ENCODE data around the gene GPR161. TPM values are rescaled to one million over a fixed set of nuclear protein-coding genes. Genes with fewer than 3 reads are reported as not detected.

The GPR161 gene
- polyA plus RNA-seq, 1 donor (not counting 4 experiments of a cell fraction or from before 2014, with no cell fraction given), result 7.8 TPM

- Histone ChIP-seq H3K4me1 (ENCODE audit: control insufficient read depth, extremely low read depth, insufficient read depth, low read length) (peaks cover 4% of the 10 kb centered on the region), H3K9me3 (ENCODE audit: control insufficient read depth, low read depth, low read length) (no peaks in the 10 kb centered on the region), H3K9me1 (ENCODE audit: control insufficient read depth, extremely low read depth, insufficient read depth, low read length) (no peaks in the 10 kb centered on the region), H3K27ac (ENCODE audit: control insufficient read depth, insufficient read depth, low read length) (no peak overlapping the region), H3K4me2 (ENCODE audit: control insufficient read depth, extremely low read depth, insufficient read depth, low read depth, low read length) (no peak overlapping the region), H2AFZ (ENCODE audit: control insufficient read depth, low read length) (no peak overlapping the region), H3K9ac (ENCODE audit: control insufficient read depth, extremely low read depth, insufficient read depth, low read length) (no peak overlapping the region), H3K4me3 (ENCODE audit: control insufficient read depth in 2 of 3, extremely low read depth in 1 of 3, insufficient read depth in 2 of 3, low read depth in 1 of 3, low read length in 3 of 3) (no peak overlapping the region), H4K20me1 (ENCODE audit: control insufficient read depth, extremely low read depth, insufficient read depth, low read length) (no peaks in the 10 kb centered on the region), H3K79me2 (ENCODE audit: control insufficient read depth, insufficient read depth, low read length) (no peaks in the 10 kb centered on the region), H3K36me3 (ENCODE audit: control insufficient read depth in 2 of 2, extremely low read depth in 1 of 2, insufficient read depth in 2 of 2, low read length in 2 of 2) (no peaks in the 10 kb centered on the region), H3K27me3 (ENCODE audit: control insufficient read depth, extremely low read depth, insufficient read depth, low read length) (no peaks in the 10 kb centered on the region)
- TF ChIP-seq CTCF (optimal IDR thresholded peaks at IDR 0.05 in 1 of 3, IDR thresholded peaks at IDR 0.05 in 1 of 3, conservative IDR thresholded peaks at IDR 0.05 in 1 of 3; ENCODE audit: extremely low read depth in 1 of 3, insufficient read depth in 2 of 3, low read length in 3 of 3), result no peak
- no peak for TF ChIP-seq EZH2 (IDR thresholded peaks at IDR 0.05; ENCODE audit: low read length)
- dilution Hi-C loops (cut with MboI; ENCODE audit: extremely low pct_ligation_motif_present, low sequenced_read_pairs), result no loop called here
- DNase-seq (ENCODE audit: low read depth, low spot score) (no peak), FAIRE-seq (no peak)
Measured at GRCh38 chr1:168090395-168090794, 46.3 kb downstream of the GPR161 start.

GRCh38 chr1:168089979-168090337 is 46.8 kb downstream of the GPR161 start:
- no peak overlapping the region for H3K9ac ChIP-seq (ENCODE audit: control insufficient read depth, extremely low read depth, insufficient read depth, low read length)
- no peak for TF ChIP-seq EZH2 (IDR thresholded peaks at IDR 0.05; ENCODE audit: low read length)
- no peak for TF ChIP-seq CTCF (optimal IDR thresholded peaks at IDR 0.05 in 1 of 3, IDR thresholded peaks at IDR 0.05 in 1 of 3, conservative IDR thresholded peaks at IDR 0.05 in 1 of 3; ENCODE audit: extremely low read depth in 1 of 3, insufficient read depth in 2 of 3, low read length in 3 of 3)
- DNase-seq (ENCODE audit: low read depth, low spot score), result no peak
- no peak overlapping the region for H2AFZ ChIP-seq (ENCODE audit: control insufficient read depth, low read length)
- H3K4me1 ChIP-seq (ENCODE audit: control insufficient read depth, extremely low read depth, insufficient read depth, low read length), result peaks cover 4% of the 10 kb centered on the region
- H3K27ac ChIP-seq (ENCODE audit: control insufficient read depth, insufficient read depth, low read length), result no peak overlapping the region
- no peak overlapping the region for H3K4me3 ChIP-seq (ENCODE audit: control insufficient read depth in 2 of 3, extremely low read depth in 1 of 3, insufficient read depth in 2 of 3, low read depth in 1 of 3, low read length in 3 of 3)
- dilution Hi-C loops (cut with MboI; ENCODE audit: extremely low pct_ligation_motif_present, low sequenced_read_pairs), result no loop called here
- no peak overlapping the region for H3K4me2 ChIP-seq (ENCODE audit: control insufficient read depth, extremely low read depth, insufficient read depth, low read depth, low read length)
- H3K36me3 ChIP-seq (ENCODE audit: control insufficient read depth in 2 of 2, extremely low read depth in 1 of 2, insufficient read depth in 2 of 2, low read length in 2 of 2), result peaks cover 0 to 4% of the 10 kb centered on the region in 2 experiments
- no peaks in the 10 kb centered on the region for H3K27me3 ChIP-seq (ENCODE audit: control insufficient read depth, extremely low read depth, insufficient read depth, low read length)
- H3K9me3 ChIP-seq (ENCODE audit: control insufficient read depth, low read depth, low read length), result no peaks in the 10 kb centered on the region
- FAIRE-seq, result no peak
- H3K9me1 ChIP-seq (ENCODE audit: control insufficient read depth, extremely low read depth, insufficient read depth, low read length), result no peaks in the 10 kb centered on the region
- H4K20me1 ChIP-seq (ENCODE audit: control insufficient read depth, extremely low read depth, insufficient read depth, low read length), result no peaks in the 10 kb centered on the region
- H3K79me2 ChIP-seq (ENCODE audit: control insufficient read depth, insufficient read depth, low read length), result no peaks in the 10 kb centered on the region
